Gastroesophageal sphincter (tissue), 3 donors: ENCODE results near the gene RAD51B.

Experiments used
- EP300 ChIP-seq: sonication (generic); formaldehyde crosslinking; IDR thresholded peaks from one replicate; pipeline ENCODE4 v1.6.1; 2017; ENCODE audit warnings: antibody characterized with exemption, mild to moderate bottlenecking
- POLR2A ChIP-seq, 2 donors: fragments of 450-650 bp; IDR thresholded peaks; one replicate each; pipeline ENCODE4 v1.6.1; 2017; ENCODE audit warnings: antibody characterized with exemption in 2 of 2, mild to moderate bottlenecking in 2 of 2, moderate library complexity in 1 of 2
- TF ChIP-seq, protein P1 (sequence below), 4 experiments: fragments of 200-600 bp in 2 of 4; fragments of 450-650 bp in 2 of 4; sonication (generic) in 1 of 4; IDR thresholded peaks; one replicate each; pipeline ENCODE4 v1.5.1; 2017 to 2019; ENCODE audit warnings: antibody characterized with exemption in 4 of 4, mild to moderate bottlenecking in 2 of 4, moderate library complexity in 2 of 4

DNA sequence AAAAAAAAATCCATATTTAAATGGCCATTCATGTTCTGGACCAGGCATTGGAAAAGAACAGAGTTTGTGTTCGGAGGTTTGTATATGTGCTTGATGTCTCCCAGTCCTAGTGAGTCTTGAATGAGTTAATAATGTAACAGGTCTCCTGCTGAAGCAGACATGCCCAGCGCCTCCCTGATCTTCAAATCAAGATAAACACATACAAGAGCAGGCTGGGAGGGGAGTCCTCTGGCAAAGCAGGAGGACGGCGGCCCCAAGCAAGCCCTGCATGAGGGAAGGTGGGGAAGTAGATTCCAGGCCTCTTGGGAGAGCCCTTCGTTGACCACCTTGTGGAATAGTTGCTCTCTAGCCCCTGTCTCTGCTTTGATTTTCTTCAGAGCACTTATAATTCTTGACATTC, 817.0 kb downstream of the RAD51B start:
- TF ChIP-seq, protein P1, sequence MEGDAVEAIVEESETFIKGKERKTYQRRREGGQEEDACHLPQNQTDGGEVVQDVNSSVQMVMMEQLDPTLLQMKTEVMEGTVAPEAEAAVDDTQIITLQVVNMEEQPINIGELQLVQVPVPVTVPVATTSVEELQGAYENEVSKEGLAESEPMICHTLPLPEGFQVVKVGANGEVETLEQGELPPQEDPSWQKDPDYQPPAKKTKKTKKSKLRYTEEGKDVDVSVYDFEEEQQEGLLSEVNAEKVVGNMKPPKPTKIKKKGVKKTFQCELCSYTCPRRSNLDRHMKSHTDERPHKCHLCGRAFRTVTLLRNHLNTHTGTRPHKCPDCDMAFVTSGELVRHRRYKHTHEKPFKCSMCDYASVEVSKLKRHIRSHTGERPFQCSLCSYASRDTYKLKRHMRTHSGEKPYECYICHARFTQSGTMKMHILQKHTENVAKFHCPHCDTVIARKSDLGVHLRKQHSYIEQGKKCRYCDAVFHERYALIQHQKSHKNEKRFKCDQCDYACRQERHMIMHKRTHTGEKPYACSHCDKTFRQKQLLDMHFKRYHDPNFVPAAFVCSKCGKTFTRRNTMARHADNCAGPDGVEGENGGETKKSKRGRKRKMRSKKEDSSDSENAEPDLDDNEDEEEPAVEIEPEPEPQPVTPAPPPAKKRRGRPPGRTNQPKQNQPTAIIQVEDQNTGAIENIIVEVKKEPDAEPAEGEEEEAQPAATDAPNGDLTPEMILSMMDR (IDR thresholded peaks at IDR 0.05), result no peak
- TF ChIP-seq EP300, result no peak
- TF ChIP-seq POLR2A (IDR thresholded peaks at IDR 0.05), result no peak
